ENCODE measurements around the gene CD4. TPM values are rescaled to one million over a fixed set of nuclear protein-coding genes. Genes with fewer than 3 reads are reported as not detected.

The CD4 gene
- total RNA-seq, 3 donors from 2014 or later, result 8.9 to 16.5 (median 14.8) TPM

DNA sequence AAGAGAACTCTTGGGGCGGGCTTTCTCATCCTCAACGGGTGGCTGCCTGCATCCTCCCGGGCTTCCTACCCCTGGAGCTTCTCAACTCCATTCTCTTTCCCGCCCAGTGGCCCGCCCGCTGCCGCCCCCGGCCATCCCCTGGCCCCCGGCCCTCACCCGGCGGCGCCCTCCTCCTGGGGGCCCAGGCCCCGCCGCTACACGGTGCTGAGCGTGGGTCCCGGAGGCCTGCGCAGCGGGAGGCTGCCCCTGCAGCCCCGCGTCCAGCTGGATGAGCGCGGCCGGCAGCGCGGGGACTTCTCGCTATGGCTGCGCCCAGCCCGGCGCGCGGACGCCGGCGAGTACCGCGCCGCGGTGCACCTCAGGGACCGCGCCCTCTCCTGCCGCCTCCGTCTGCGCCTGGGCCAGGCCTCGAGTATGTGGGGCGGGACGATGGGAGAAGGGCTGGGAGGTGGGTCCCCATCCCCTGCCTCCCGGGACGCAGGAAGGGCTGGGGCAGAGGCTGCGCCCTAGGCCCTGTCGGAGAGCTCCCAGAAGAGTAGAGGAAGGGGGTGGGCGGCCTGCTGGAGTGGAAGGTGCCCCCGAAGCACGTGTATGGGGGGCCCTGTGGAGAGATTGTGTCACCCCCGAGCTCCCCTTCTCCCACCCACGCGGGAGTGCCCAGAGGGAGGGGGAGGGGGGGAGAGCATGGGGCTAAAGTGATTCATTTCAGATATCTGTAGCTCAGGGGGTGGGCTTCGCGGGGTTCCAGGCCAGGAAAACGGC lies 15.6 kb upstream of the CD4 start:
- DNase-seq (peak in 1 of 3 donors; percentile 66), ATAC-seq (peak; percentile 51)
- TF ChIP-seq, protein P1, sequence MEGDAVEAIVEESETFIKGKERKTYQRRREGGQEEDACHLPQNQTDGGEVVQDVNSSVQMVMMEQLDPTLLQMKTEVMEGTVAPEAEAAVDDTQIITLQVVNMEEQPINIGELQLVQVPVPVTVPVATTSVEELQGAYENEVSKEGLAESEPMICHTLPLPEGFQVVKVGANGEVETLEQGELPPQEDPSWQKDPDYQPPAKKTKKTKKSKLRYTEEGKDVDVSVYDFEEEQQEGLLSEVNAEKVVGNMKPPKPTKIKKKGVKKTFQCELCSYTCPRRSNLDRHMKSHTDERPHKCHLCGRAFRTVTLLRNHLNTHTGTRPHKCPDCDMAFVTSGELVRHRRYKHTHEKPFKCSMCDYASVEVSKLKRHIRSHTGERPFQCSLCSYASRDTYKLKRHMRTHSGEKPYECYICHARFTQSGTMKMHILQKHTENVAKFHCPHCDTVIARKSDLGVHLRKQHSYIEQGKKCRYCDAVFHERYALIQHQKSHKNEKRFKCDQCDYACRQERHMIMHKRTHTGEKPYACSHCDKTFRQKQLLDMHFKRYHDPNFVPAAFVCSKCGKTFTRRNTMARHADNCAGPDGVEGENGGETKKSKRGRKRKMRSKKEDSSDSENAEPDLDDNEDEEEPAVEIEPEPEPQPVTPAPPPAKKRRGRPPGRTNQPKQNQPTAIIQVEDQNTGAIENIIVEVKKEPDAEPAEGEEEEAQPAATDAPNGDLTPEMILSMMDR (IDR thresholded peaks at IDR 0.05), result no peak
- intact Hi-C loops (cut with DNase I, micrococcal nuclease), result no loop called here
- H3K9me3 ChIP-seq, result no peaks in the 10 kb centered on the region
- H3K36me3 ChIP-seq (ENCODE audit: low read depth), result no peaks in the 10 kb centered on the region
- H3K4me3 ChIP-seq, result no peak overlapping the region
- H3K4me1 ChIP-seq (ENCODE audit: low read depth), result peaks cover 18% of the 10 kb centered on the region

DNA sequence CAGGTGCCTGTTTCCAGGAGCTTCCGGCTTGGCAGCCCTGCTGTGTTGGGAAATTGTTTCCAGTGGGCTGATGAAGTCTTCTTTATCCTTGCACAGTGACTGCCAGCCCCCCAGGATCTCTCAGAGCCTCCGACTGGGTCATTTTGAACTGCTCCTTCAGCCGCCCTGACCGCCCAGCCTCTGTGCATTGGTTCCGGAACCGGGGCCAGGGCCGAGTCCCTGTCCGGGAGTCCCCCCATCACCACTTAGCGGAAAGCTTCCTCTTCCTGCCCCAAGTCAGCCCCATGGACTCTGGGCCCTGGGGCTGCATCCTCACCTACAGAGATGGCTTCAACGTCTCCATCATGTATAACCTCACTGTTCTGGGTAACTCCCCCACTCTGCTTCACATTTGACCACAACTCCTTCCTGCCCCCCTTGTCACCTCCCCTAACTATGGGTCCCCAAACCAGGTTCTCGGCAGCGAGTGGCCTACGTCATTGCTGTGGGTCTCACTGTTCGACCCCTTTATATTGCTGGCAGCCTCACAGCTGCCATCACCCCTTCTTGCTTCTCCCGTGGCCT lies 14.7 kb upstream of the CD4 start:
- peaks cover 23% of the 10 kb centered on the region for H3K4me1 ChIP-seq (ENCODE audit: low read depth)
- H3K9me3 ChIP-seq, result no peaks in the 10 kb centered on the region
- peak; percentile 1 for ATAC-seq
- H3K36me3 ChIP-seq (ENCODE audit: low read depth), result no peaks in the 10 kb centered on the region
- intact Hi-C loops (cut with DNase I, micrococcal nuclease), result no loop called here
- DNase-seq, result no peak
- TF ChIP-seq, protein P1 (IDR thresholded peaks at IDR 0.05), result no peak
- H3K4me3 ChIP-seq, result no peak overlapping the region

DNA sequence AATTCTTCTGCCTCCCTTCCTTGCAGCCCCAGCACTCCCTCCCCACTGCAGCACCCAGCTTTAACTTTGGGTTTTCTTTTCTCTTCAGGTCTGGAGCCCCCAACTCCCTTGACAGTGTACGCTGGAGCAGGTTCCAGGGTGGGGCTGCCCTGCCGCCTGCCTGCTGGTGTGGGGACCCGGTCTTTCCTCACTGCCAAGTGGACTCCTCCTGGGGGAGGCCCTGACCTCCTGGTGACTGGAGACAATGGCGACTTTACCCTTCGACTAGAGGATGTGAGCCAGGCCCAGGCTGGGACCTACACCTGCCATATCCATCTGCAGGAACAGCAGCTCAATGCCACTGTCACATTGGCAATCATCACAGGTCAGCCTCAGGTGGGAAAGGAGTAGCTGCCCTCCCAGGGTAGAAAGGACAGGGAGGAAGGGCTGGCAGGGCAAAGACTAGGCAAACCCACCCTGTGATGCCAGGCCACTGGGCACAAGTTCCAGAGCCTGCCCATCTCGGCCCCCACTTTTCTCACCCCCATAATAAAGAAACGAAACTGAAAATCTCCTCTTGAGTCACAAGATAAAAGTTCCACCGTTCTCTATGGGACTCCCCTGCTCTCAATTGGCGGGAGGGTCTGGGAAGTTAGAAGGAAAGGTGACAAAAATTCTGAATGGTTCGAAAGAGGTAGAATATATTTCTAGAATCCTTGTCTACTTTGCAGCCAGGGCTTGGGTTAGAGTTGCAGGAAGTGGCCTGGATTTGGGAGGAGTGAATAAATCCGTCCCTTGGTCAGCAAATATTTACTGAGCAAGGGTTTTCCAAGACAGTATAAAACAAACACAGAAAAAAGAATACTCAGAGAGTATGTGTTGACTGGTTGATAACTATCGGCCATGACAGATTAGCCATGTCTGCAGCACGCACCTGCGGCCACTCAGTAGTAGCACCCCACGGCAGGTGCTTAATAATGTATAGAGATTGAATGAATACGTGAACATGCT lies 13.8 kb upstream of the CD4 start:
- H3K36me3 ChIP-seq (ENCODE audit: low read depth), result no peaks in the 10 kb centered on the region
- peaks cover 23% of the 10 kb centered on the region for H3K4me1 ChIP-seq (ENCODE audit: low read depth)
- DNase-seq, result no peak
- no peak overlapping the region for H3K4me3 ChIP-seq
- peak; percentile 20 for ATAC-seq
- H3K9me3 ChIP-seq, result no peaks in the 10 kb centered on the region
- intact Hi-C loops (cut with DNase I, micrococcal nuclease), result no loop called here
- TF ChIP-seq, protein P1 (IDR thresholded peaks at IDR 0.05), result no peak

DNA sequence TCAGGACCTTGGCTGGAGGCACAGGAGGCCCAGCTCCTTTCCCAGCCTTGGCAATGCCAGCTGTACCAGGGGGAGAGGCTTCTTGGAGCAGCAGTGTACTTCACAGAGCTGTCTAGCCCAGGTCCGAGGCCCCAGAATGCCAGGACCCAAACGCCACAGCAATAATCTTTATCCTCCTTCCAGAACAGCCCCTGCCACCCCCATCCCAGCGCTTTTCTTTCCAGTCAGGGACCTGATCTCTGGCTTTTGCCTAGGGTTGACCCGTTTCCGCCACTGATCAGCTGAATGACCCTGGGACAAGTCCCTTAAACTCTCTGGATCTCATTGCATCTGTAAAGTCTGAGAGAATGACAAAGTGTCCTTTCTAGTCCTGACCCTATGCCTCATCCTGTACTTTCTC lies 11.9 kb upstream of the CD4 start:
- TF ChIP-seq, protein P1 (IDR thresholded peaks at IDR 0.05), result no peak
- ATAC-seq, result no peak
- intact Hi-C loops (cut with DNase I, micrococcal nuclease), result no loop called here
- no peak for DNase-seq
- no peaks in the 10 kb centered on the region for H3K9me3 ChIP-seq
- H3K4me1 ChIP-seq (ENCODE audit: low read depth), result peaks cover 23% of the 10 kb centered on the region
- H3K36me3 ChIP-seq (ENCODE audit: low read depth), result no peaks in the 10 kb centered on the region
- no peak overlapping the region for H3K4me3 ChIP-seq

DNA sequence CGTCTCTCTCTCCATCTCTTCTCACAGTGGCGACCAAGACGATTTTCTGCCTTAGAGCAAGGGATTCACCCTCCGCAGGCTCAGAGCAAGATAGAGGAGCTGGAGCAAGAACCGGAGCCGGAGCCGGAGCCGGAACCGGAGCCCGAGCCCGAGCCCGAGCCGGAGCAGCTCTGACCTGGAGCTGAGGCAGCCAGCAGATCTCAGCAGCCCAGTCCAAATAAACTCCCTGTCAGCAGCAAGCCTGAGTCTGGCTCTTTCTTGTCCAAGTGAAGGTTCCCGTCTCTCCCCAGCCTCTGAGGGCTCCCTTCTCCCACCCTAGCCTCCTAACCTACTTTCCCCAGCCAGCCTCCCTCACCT lies 11.1 kb upstream of the CD4 start:
- TF ChIP-seq, protein P1 (IDR thresholded peaks at IDR 0.05), result no peak
- intact Hi-C loops (cut with DNase I, micrococcal nuclease), result no loop called here
- H3K9me3 ChIP-seq, result no peaks in the 10 kb centered on the region
- no peaks in the 10 kb centered on the region for H3K36me3 ChIP-seq (ENCODE audit: low read depth)
- H3K4me3 ChIP-seq, result no peak overlapping the region
- ATAC-seq, result no peak
- H3K4me1 ChIP-seq (ENCODE audit: low read depth), result peaks cover 23% of the 10 kb centered on the region
- no peak for DNase-seq

Measured in mucosa of descending colon (tissue), 3 donors.